ENCODE data around the gene RPS6KA2.

The RPS6KA2 gene

GRCh38 chr6:166566026-166567011 is 60.7 kb downstream of the RPS6KA2 start:
- TF ChIP-seq CTCF (IDR thresholded peaks at IDR 0.05) (no peak), ZFX (IDR thresholded peaks at IDR 0.05; ENCODE audit: borderline replicate concordance) (no peak)
- H3K27ac ChIP-seq, result no peak overlapping the region

GRCh38 chr6:166565084-166565967 is 61.7 kb downstream of the RPS6KA2 start:
- TF ChIP-seq CTCF (IDR thresholded peaks at IDR 0.05), result no peak
- no peak for TF ChIP-seq ZFX (IDR thresholded peaks at IDR 0.05; ENCODE audit: borderline replicate concordance)
- no peak overlapping the region for H3K27ac ChIP-seq

- TF ChIP-seq ZFX (IDR thresholded peaks at IDR 0.05; ENCODE audit: borderline replicate concordance) (no peak), CTCF (IDR thresholded peaks at IDR 0.05) (no peak)
These were observed 63.2 kb downstream of the RPS6KA2 start for GRCh38 chr6:166563805-166564204.

GRCh38 chr6:166563200-166563599 is 63.9 kb downstream of the RPS6KA2 start:
- no peak for TF ChIP-seq ZFX (IDR thresholded peaks at IDR 0.05; ENCODE audit: borderline replicate concordance)
- H3K27ac ChIP-seq, result no peak overlapping the region

More at GRCh38 chr6:166563805-166564204, 63.2 kb downstream of the RPS6KA2 start:
- no peak overlapping the region for H3K27ac ChIP-seq

GRCh38 chr6:166562726-166563125 is 64.3 kb downstream of the RPS6KA2 start:
- TF ChIP-seq CTCF (IDR thresholded peaks at IDR 0.05) (no peak), ZFX (IDR thresholded peaks at IDR 0.05; ENCODE audit: borderline replicate concordance) (no peak)
- H3K27ac ChIP-seq, result no peak overlapping the region

GRCh38 chr6:166561771-166562359 is 65.2 kb downstream of the RPS6KA2 start:
- no peak overlapping the region for H3K27ac ChIP-seq
- TF ChIP-seq CTCF (IDR thresholded peaks at IDR 0.05), result no peak
- no peak for TF ChIP-seq ZFX (IDR thresholded peaks at IDR 0.05; ENCODE audit: borderline replicate concordance)

GRCh38 chr6:166560222-166560621 is 66.8 kb downstream of the RPS6KA2 start:
- TF ChIP-seq CTCF (IDR thresholded peaks at IDR 0.05) (no peak), ZFX (IDR thresholded peaks at IDR 0.05; ENCODE audit: borderline replicate concordance) (no peak)
- H3K27ac ChIP-seq, result no peak overlapping the region

Data from 22Rv1 (cell line).